Nephron (organoid): ENCODE data around the gene GTF2IRD1.
A peak's percentile ranks its signal among the peaks of the same experiment; 100 is the strongest.

Source experiments
- H3K27ac Mint-ChIP-seq, 3 experiments: 2 replicates each; pipeline ENCODE4 v1.8.0; 2020; ENCODE audit warnings: mixed read lengths in 3 of 3, mild to moderate bottlenecking in 2 of 3, moderate library complexity in 1 of 3
- H3K27me3 Mint-ChIP-seq: 2 replicates; pipeline ENCODE4 v1.8.0; 2021; ENCODE audit warnings: low read depth, mild to moderate bottlenecking, moderate library complexity, mixed read lengths
- H3K36me3 Mint-ChIP-seq: 2 replicates; pipeline ENCODE4 v1.8.0; 2020; ENCODE audit warnings: low read depth, mixed read lengths
- H3K4me1 Mint-ChIP-seq: 2 replicates; pipeline ENCODE4 v1.8.0; 2020; ENCODE audit warnings: mixed read lengths
- H3K4me3 Mint-ChIP-seq, 3 experiments: 2 replicates each; pipeline ENCODE4 v1.8.0; 2020; ENCODE audit warnings: mild to moderate bottlenecking in 3 of 3, mixed read lengths in 3 of 3, moderate library complexity in 2 of 3
- H3K9me3 Mint-ChIP-seq: 2 replicates; pipeline ENCODE4 v1.8.0; 2020; ENCODE audit warnings: mixed read lengths
- TF ChIP-seq, protein P1 (sequence below), 3 experiments: fragments of 200-600 bp; sonication (generic); IDR thresholded peaks; one replicate each; pipeline ENCODE4 v1.5.0; 2021; ENCODE audit warnings: antibody characterized with exemption in 3 of 3; ENCODE audit not compliant: unreplicated experiment in 3 of 3

GTF2IRD1 gene

DNA sequence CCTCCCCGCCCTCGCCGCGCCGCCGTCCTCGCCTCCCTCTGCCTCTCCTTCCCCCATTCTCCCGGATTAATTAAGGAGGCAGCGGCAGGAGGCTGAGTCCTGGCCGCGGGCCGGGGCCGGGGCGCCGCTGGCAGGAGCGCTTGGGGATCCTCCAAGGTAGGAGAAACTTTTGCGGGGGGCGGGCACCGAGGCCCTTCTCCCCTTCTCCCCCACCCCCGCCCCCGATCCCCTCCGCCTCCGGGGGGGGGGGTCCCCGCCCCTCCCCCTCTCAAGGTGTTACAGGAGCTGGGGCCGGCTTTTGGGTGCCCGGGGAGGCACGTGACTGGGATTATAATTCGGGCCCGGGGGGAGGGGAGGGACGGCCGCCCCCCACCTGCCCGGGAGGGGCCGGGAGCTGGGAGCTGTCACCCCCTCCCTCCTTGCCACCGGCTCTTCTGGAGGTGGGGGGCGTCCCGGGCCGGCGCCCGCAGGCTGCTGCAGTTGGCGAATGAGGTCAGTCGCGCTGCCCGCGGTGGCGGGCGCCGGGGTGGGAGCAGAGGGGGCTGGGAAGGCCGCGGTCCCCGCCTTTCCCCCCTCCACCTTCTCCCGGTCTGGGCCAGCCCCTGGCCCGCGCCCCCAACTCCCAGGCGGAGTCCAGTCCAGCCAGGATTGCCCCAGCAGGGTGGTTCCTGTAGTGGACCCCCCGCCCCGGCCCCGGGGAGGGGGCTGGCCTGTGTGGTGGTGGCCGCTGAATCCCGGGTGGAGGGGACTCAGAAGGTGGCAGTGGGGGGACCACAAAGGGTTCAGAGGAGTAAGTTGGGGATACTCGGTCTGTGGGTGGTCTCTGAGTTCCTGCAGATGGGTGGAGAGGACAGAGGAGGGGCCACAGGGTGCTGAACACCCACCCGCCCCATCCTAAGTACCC is 567 bp downstream of the GTF2IRD1 start:
- Mint-ChIP-seq H3K27ac (peak overlapping the region; percentile 59 to 97 (median 86)), H3K9me3 (no peaks in the 10 kb centered on the region), H3K4me3 (peak overlapping the region; percentile 80 to 87 (median 84)), H3K27me3 (no peaks in the 10 kb centered on the region), H3K4me1 (peaks cover 39% of the 10 kb centered on the region), H3K36me3 (peaks cover 15% of the 10 kb centered on the region)
- TF ChIP-seq, protein P1, sequence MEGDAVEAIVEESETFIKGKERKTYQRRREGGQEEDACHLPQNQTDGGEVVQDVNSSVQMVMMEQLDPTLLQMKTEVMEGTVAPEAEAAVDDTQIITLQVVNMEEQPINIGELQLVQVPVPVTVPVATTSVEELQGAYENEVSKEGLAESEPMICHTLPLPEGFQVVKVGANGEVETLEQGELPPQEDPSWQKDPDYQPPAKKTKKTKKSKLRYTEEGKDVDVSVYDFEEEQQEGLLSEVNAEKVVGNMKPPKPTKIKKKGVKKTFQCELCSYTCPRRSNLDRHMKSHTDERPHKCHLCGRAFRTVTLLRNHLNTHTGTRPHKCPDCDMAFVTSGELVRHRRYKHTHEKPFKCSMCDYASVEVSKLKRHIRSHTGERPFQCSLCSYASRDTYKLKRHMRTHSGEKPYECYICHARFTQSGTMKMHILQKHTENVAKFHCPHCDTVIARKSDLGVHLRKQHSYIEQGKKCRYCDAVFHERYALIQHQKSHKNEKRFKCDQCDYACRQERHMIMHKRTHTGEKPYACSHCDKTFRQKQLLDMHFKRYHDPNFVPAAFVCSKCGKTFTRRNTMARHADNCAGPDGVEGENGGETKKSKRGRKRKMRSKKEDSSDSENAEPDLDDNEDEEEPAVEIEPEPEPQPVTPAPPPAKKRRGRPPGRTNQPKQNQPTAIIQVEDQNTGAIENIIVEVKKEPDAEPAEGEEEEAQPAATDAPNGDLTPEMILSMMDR (IDR thresholded peaks at IDR 0.05; ENCODE audit: unreplicated experiment in 3 of 3) = no peak

GRCh38 chr7:74454925-74455288 is 1.2 kb downstream of the GTF2IRD1 start:
- Mint-ChIP-seq H3K9me3 (no peaks in the 10 kb centered on the region), H3K27me3 (no peaks in the 10 kb centered on the region), H3K4me1 (peaks cover 46% of the 10 kb centered on the region), H3K4me3 (peak overlapping the region; percentile 80 to 87 (median 84)), H3K27ac (peak overlapping the region; percentile 59 to 95 (median 86)), H3K36me3 (peaks cover 15% of the 10 kb centered on the region)
- TF ChIP-seq, protein P1 (IDR thresholded peaks at IDR 0.05; ENCODE audit: unreplicated experiment in 3 of 3) = no peak

DNA sequence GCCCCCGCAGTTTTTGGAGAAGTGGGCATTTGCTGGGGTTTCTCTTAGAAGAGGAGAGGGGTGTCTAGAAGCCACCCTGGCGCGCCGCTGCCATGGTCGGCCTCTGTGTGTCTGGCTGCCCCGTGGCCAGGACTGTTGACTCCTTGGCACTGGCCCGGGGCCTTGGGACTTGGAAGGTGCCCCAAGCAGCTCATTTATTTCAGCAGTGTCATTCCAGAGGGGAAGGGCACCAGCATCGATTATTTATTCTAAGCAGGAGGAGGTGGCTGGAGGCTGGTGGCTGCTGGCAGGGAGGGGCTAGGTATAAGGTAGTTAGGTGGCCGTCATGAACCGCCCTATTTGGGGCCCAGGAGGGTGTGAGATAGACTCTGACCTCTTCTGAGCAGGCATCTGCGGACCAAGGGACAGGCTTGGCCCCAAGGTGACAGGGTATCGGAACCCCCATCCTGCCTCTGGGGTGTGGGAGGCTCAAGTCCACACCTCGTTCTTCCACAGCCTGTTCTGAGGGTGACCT is 1.6 kb downstream of the GTF2IRD1 start:
- TF ChIP-seq, protein P1 (IDR thresholded peaks at IDR 0.05; ENCODE audit: unreplicated experiment in 3 of 3) = no peak
- no peaks in the 10 kb centered on the region for H3K27me3 Mint-ChIP-seq

GRCh38 chr7:74455928-74456327 is 2.2 kb downstream of the GTF2IRD1 start:
- peaks cover 15% of the 10 kb centered on the region for H3K36me3 Mint-ChIP-seq
- no peaks in the 10 kb centered on the region for H3K27me3 Mint-ChIP-seq
- peak overlapping the region; percentile 59 to 95 (median 86) for H3K27ac Mint-ChIP-seq
- peak overlapping the region; percentile 80 to 87 (median 84) for H3K4me3 Mint-ChIP-seq
- TF ChIP-seq, protein P1 (IDR thresholded peaks at IDR 0.05; ENCODE audit: unreplicated experiment in 3 of 3) = no peak
- no peaks in the 10 kb centered on the region for H3K9me3 Mint-ChIP-seq
- H3K4me1 Mint-ChIP-seq = peaks cover 46% of the 10 kb centered on the region

More for the DNA sequence above, 1.6 kb downstream of the GTF2IRD1 start:
- Mint-ChIP-seq H3K4me3 (peak overlapping the region; percentile 80 to 87 (median 84)), H3K4me1 (peaks cover 46% of the 10 kb centered on the region), H3K27ac (peak overlapping the region; percentile 59 to 95 (median 86)), H3K36me3 (peaks cover 15% of the 10 kb centered on the region), H3K9me3 (no peaks in the 10 kb centered on the region)

GRCh38 chr7:74457007-74457406 is 3.3 kb downstream of the GTF2IRD1 start:
- H3K4me1 Mint-ChIP-seq = peaks cover 46% of the 10 kb centered on the region
- H3K27ac Mint-ChIP-seq = peak overlapping the region; percentile 62 to 81 (median 68)
- H3K27me3 Mint-ChIP-seq = no peaks in the 10 kb centered on the region
- H3K36me3 Mint-ChIP-seq = peaks cover 15% of the 10 kb centered on the region
- H3K4me3 Mint-ChIP-seq = peak overlapping the region; percentile 49 to 75 (median 64)
- TF ChIP-seq, protein P1 (IDR thresholded peaks at IDR 0.05; ENCODE audit: unreplicated experiment in 3 of 3) = no peak
- H3K9me3 Mint-ChIP-seq = no peaks in the 10 kb centered on the region
